Renal cortical epithelial cell (primary cell): Measurements from ENCODE around the gene C1orf174. TPM values are rescaled to one million over a fixed set of nuclear protein-coding genes. Genes with fewer than 3 reads are reported as not detected.

Source experiments
- DNase-seq: peaks from one replicate; pipeline ENCODE4 v3.0.0-alpha.2; 2011; ENCODE audit warnings: low read depth
- total RNA-seq: library from RNA; depleted of rRNA; stranded (reverse); fragments of >200 nt; gene quantifications from 2 replicates; pipeline ENCODE4 v1.2.3, GENCODE V29; 2014

Gene C1orf174
- total RNA-seq, 1 donor from 2014 or later, result 31.8 TPM

DNA sequence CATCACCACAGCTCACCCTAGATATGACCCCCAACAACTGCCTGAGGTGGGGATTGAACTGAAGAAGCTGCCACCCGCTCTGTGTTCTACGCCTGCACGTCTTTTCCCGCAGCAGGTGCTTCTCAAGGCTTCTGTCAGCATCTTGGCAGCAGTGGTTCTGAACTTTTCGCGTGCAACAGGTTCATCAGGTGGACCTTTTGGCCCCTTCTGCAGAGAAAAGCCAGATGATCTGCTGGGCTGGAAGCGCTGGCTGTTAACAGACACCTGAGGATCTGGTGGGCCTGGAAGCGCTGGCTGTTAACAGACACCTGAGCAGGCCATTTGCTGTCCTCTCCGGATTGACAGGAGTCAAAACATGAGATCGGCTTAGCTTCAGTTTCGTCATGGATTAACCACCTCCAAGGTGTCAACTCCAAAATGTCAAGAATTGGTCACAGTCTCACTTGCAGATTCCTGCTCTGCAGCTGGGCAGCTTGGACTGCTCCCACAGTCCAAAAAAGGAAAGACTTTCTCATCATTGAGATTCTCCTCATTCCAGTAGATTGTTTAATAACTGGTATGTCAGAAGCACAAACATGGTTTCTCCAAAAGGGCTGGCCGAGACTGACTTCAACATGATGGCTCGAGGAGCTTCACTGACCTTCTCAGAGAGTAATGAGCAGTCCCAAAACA is 4.7 kb downstream of the C1orf174 start:
- no peak for DNase-seq

DNA sequence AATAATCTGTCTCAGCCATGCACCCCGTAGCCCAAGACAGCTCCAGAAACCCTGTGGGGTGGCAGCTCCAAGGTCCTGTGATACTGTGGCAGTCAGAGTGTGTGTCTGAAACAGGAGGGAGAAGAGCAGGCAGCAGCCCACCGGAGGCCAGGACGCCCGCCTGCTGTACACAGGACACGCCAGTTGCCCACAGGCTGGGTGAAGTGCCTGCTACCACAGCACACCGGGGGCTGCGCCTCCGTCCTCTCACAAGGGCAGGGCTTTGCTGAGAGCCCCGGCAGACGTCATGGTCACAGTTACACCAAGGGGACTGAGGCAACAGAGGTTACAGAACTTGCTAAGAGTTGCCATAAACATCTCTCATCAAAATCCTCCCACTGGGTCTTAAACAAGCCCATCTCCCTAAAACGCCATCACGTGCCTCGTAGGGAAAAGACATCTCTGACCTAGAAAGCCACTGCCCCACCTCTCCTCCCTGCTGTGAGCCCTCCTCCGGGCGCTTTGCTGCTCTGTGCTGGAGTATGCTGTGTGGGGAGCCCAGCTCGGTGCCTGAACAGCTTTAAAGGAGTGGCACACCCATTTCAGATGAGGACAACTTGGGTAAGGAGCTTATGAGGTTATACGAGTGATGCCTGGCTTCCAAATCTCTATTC is 5.3 kb downstream of the C1orf174 start:
- DNase-seq, result no peak

DNA sequence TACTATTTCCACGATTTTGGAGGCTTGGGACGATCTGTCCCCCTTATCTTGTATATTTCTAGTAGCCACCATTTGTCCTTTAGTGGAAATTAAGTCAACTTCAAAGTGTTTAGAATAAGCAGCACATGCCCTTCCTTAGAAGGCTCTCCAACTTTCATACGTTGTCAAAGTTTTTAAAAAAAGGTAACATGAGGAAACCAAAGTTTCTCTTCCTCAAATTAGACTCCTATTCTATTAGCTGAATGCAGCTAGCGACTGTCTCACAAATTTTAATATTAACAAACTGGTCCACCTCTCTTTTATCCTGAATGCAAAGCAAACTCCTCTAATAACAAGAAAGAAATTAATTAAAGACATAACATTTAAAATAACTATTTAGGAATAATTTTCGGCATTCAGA is 6.9 kb downstream of the C1orf174 start:
- no peak for DNase-seq

DNA sequence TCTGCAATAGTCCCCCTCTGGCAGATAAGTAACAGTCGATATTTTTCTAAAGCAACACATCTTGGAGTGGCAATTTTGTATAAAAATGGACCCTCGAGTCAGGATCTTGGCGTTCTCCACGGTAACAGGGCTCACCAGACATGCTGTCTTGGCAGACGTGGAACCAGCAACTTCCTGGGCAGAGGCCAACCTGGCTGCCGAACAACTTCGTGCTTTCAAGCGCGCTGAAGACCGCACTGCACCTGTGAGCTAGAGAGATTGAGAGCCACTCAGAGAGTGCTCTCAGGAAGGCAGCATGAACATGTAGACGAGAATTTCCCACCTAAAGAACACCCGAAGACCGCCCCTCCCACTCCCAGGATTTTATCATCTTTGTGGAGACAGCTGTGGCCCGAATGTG is 7.3 kb downstream of the C1orf174 start:
- no peak for DNase-seq

DNA sequence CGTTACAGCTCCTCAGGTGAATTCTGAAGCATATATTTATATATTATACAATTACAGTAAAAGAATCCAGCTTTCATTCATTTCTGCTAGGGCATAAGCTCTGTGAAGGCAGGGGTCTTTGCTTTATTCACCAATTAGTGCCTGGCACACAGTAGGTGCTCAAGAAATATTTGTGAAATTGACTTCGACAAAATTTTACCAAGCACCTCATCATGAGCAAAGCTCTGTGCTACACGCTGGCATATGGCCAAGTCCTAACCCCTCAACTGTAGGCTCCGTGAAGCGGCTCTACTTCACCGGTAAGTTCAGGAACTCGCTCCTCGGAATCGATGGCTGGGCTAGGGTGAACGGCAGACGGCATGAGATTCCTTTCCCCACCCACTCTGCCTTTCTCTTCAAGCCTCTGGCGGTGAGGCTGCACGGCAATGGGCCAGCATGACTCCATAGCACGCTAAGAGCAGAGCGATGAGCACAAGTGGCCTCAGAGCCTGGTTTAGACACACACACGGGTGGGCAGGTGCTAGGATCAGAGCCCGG is 8.7 kb downstream of the C1orf174 start:
- DNase-seq, result no peak

DNA sequence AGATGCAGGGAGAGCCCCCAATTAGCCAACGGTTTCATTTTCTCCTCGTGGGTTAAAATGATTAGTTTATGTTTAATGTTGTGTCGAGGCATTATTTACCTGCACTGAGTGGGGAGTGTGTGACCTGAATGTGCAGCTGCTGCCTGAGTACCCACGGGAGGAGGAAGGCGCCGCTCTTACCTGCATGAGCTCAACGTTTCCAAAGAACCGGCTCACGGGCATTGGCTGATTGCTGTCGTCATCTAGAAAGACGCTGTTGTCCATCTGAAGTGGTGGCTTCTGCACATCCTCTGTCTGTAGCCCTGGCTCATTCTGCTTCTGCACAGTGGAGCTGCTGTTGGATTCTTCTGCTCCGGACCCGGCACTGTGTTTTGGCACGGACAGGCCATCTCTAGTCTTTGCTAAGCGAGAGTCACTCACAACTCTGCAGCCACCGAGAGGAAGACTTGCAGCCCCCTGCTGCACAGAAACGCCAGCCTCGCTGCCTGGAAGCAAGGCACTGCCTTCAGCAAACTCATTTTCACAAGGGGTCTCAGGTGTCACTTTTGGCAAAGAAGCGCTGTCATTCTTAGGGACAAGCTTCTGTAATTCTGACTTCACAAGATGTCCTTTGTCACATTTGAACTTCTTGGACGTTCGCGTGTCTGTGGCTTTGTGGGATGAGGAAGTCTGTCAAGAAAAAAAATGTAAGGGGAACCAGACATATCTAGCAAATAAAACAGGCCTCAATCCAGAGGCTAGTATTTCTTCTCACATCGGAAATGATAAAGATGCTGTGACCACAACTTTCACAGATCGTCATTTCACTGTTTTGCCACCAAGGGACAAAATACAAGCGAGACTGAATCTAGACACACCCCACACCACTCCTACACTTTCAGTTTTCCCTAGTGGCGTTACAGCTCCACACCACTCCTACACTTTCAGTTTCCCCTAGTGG is 9.4 kb downstream of the C1orf174 start:
- DNase-seq, result no peak

DNA sequence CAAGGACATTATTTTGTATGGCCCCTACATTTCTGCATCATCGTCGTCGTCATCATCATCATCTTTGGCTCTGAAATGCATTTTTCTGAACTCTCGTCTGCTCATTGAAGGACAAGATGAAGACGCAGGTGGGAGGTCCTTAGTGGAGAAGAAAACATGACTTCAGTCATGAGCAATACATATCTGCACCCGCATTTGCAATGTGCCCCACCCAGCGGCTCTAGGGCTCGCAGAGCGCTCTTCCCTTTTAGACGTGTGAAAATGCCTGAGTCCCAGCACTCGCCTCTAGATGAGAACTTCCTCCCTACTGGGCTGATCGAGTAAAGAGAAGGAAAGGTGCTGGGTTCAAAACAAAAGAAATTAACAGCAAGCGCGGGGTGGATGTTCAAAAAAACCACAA is 10.1 kb downstream of the C1orf174 start:
- no peak for DNase-seq

DNA sequence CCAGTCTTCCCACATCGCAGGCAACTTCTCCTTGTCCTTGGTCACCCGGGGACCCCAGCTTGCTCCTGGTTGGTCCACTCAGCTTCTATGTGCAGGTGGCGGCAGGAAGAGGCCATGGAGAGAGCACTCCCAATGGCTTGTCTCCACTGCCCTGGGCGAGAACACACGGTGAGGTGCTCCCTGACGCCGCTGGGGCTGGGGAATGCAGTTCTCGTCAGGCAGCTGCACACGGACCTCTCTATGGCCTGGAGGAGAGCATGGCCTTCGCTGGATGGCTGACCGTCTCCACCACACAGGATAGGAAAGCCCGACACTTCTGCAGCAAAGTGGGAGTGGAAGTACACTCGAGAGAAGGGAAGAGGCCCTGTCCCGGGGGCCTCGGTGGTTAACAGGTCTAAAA is 11.8 kb downstream of the C1orf174 start:
- no peak for DNase-seq

DNA sequence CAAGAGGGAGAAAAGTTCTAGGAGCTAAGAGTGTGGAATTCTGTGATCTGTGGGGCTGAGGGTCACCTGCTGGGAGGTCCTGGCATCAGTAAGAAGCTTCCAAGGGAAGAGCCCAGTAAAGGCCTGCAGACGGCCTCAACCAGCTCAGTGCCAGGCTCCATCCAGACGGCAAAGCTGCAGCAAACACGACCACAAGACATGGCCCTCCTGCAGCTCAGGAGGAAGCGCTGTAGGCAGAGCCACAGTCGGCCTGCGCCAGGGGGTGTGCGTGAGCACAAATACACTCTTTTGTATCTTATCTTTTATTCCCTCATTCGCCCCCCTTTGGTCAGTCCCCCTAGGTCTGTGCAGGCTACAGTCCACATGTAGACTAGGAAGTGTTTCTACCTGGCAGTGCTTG is 13.4 kb downstream of the C1orf174 start:
- DNase-seq, result no peak

DNA sequence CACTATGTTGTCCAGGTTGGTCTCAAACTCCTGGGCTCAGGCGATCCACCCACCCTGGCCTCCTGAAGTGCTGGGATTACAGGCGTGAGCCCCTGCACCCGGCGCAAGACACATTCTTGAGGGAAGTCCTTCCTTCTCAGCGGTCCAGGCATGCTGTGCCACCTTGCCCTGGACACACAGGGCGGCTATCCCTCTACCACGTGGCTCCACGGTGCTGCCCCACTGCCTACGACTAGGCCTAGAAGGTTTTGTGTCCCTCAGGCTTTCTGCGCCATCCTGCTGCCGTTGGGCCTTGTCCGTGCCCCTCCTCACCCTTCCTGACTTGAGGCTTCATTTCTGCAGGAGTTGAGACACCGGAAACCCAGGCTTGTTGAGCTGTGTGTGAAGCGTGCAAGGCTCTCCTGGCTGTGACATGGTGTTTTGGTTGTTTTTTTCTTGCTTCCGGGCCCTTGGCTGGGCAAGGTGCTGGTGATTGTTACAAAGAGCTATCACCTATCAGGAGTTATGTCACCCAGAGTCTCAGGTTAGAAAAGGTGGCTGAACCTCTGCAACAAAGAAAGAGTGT is 13.9 kb downstream of the C1orf174 start:
- no peak for DNase-seq

DNA sequence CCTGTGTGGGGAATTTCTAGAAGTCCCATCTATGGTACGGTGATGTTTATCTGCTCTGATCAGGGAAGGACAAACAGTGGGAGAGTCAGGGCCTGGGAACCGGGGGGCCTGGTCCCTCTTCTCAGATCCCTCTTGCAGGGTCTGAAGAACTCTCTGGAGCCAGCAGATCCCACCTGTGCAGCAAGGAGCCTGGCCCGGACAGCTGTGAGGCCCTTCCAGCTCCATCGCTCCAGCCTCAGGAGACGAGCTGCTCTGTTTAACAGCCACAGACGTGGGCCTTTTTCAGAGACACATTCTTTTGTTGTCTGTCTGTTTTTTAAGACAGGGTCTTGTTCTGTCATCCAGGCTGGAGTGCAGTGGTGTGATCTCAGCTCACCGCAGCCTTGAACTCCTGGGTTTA is 14.5 kb downstream of the C1orf174 start:
- DNase-seq, result no peak

DNA sequence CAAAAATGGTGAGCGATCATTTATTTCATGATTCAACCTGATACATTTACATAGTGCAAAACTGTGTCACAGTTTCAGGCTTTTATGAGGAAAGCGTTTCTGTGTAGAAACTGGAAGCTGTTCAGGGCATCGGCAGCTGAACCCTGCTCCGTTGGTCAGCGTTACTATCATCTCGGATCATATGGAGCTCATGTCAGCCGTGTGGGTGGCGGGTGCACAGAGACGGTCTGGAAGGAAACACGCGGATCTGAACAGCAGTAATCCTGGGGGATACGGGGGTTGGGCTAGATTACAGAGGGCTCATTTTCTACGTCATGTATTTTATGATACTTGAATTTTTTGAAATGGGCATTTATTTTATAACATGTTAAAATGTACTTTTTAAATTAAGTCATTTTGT is 15.1 kb downstream of the C1orf174 start:
- no peak for DNase-seq

DNA sequence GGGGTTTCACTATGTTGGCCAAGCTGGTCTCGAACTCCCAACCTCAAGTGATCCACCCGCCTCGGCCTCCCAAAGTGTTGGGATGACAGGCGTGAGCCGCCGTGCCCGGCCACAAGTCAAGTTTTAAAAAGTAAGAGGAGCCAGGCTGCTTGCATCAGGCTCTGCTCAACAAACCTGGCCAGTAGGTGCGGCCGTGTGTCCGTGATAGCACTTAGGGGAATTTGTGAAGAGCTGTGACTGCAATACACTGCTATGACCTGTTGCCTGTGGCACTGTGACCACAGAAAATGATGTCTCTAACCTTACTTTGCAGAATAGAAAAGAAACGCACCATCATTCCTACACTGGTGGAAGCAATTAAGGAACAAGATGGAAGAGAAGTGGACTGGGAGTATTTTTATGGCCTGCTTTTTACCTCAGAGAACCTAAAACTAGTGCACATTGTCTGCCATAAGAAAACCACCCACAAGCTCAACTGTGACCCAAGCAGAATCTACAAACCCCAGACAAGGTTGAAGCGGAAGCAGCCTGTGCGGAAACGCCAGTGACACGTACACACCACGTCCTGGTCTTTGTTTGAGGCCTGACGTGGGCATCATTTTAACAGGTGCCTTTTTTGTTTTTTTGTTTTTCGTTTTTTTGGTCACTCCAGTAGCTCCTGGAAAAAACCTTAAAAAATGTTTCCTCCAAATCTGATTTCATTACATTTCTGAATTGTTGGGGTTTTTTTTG is 16.7 kb downstream of the C1orf174 start:
- DNase-seq, result no peak

DNA sequence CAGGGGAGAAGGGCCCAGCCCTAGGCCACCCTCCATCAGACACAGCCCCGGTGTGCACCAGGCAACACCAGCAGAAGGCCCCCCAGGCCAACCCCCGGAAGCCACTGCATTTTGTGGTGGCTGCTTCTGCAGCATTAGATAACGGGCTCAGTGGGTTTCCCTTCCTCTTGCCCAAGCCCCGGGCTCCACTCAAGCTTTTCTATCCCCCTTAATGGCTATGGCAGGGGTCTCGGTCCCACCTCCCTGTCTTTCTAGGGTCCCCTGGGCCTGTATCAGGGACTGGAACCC is 18.9 kb downstream of the C1orf174 start:
- no peak for DNase-seq

DNA sequence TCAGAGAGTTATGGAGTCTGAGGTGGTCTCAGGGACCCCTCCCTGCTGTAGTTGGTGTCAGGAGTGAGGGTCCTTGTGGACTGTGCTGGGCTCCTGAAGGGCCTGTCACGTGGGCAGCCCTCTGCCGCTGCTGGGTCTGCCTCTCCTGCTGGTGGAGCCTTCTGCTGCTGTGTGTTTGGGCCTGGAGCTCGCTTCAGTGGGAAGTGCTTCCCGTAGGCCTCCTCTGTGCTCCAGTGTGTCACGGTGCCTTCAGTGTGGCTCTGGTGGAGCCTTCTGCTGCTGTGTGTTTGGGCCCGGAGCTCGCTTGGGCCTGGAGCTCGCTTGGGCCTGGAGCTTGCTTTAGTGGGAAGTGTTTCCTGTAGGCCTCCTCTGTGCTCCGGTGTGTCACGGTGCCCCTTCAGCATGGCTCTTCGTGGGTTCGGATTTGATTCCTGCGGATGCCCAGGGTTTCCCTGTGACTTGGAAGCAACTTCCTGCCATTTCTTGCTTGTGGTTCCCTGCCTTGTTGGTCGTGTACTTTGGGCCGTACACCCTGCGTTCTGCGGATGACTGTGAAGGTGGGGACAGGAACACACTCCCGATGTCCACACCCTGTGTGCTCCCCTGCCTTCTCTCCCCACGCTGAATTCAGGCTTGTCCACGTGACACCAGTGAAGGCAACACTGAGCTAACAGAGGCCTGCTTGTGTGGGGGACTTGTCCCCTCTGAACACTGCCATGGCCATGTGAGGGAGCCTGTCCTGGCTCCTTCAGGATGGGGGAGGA is 19.5 kb downstream of the C1orf174 start:
- no peak for DNase-seq

DNA sequence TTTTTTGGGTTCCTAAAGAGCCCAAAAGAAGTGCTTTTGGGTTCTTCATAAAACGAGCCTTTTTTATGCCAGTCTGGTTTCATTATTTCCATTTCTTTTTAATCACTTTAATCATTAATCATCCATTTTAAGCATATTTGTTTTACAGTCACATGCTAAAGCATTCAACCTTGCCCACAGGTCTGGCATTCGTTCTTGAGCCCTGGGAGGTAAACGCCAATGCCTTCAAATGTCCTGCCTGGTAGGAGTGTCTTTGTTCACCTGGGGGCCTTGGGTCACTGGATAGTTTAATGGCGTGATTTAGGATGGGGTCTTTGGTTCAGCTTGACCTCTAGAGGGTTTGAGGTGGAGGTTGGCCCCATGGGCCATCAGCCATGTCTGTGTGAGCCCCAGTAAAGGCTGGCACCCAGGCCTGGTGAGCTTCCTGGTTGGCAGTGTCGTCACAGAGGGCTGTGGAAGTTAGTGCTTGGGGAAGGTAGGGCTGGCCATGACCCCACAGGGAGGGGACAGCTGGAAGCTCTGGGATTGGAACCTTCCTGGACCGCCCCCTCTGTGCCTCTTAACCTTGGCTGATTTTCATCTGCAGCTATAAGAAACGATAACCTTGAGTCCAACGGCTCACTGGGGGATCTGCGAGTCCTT is 20.2 kb downstream of the C1orf174 start:
- no peak for DNase-seq

DNA sequence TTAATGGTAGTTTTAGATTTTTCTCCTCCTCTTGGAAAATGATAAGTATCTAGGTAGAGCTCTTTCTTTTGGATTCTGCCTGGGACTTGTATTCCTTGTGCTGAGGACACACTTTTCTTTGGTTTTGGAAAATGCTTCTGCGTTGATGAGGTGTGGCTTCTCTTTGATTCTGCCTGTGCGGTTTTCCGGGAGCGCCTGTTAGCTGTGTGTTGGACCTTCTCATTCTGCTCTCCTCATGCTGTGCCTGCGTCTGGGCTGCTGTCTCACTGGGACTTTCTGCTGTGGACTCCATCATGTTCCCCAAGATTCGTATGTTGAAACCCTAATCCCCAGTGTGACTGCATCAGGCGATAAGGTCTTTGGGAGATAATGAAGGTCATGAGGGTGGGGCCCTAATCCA is 21.0 kb downstream of the C1orf174 start:
- no peak for DNase-seq

DNA sequence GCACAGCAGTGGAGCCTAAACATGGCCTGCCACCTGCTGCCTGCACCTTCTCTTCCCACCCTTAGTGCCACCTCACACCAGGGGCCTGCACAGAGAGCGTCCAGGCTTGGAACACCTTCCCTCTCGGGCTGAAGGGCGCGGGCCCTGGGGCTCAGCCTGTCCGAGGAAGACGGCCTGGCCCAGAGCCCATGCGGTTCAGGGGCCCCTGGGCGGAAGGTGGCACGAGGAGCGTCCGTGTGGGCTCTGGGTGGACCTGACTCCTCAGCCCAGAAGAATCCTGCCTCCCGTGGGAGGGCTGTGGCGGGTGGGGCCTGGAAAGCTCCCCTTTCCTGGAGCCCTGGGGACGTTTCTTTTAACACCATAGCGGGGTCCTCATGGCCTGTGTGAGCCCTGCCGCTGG is 23.4 kb downstream of the C1orf174 start:
- DNase-seq, result no peak

DNA sequence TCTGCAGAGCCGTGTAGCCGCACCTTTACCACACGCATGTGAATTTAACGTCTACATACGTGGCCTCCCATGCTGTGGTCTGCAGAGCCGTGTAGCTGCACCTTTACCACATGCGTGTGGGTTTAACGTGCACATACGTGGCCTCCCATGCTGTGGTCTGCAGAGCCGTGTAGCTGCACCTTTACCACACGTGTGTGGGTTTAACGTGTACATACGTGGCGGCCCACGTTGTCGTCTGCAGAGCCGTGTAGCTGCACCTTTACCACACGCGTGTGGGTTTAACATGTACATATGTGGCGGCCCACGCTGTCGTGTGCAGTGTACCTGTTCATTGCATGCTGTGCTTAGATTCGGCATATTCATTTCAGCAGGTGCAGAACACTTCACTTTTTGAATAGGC is 25.3 kb downstream of the C1orf174 start:
- no peak for DNase-seq

DNA sequence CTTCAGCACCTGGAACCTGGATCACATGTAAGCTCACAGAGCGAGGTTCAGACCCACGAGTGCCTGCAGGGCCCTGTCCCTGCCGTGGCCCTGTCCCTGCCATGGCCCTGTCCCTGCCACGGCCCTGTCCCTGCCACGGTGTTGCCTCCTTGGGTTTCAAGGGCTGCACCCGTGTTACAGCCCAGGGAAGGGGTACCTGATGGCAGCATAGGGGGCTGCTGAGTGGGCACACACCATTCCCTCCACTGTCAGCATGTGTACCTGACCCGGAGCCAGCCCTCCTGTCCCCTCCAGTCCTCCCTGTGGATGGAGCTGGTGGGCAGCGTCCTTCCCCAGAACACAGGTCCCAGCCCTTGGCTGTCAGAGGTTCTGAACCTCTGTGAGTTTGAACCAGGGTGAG is 27.5 kb downstream of the C1orf174 start:
- DNase-seq, result no peak

DNA sequence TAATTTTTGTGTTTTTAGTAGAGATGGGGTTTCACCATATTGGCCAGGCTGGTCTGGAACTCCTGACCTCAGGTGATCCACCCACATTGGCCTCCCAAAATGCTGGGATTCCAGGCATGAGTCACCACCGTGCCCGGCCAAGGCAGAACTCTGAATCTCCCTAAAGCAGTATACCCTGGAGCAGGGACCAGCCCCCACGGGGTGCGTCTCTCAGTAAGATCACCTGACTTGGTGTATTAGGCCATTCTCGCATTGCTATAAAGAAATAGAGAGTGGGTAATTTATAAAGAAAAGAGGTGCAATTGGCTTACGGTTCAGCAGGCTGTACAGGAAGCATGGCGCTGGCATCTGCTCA is 28.6 kb downstream of the C1orf174 start:
- no peak for DNase-seq
